NOMO-1 treated with DMSO at 0.1 percent for 48 hours (cell line): Measurements from ENCODE around the gene MPHOSPH9.

Experiments used
- DNase-seq: peaks from one replicate; lab custom pipeline; 2025; ENCODE audit not compliant: unreplicated experiment; lab: John Stamatoyannopoulos, UW

MPHOSPH9 gene

DNA sequence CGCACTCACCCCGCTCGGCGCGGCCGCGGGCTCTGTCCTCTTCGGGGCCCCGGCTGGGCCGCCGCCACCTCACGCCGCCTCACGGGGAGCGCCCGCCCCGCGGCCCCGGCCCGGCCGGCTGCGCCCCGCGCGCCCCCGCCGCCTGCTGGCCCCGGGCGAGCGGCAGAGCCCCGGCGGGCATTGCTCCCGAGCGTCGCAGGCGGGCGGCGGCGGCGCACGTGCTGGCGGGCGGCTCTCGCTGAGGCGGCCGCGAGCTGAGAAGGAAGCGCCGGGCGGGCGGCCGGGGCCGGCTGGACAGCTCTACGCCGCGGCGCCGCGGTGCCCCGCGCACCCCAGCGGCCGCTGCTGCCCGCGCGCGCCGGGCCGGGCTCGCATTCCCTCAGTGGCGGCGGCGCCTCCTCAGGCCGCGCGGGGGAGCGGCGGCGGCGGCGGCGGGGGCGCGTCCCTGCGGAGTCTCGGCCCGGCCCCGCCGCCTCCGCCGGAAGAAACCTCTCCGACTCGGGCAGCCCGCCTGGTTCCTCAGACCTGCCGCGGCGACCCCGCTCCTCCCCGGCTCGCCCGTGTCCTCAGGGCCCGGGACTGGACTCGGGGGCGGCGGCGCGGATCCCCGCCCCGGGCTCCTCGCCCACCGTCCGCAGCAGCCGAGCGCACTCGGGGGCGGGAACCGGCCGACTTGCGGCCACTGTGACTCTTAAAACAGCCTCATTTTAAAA is 82.0 kb downstream of the MPHOSPH9 start, which contains the start of gene PITPNM2:
Gene PITPNM2 (minus strand): TSS at position 347 of the 713 bp plus-strand sequence. CDS start 116,500 bp downstream, outside the sequence.
- DNase-seq: peak; percentile 48

DNA sequence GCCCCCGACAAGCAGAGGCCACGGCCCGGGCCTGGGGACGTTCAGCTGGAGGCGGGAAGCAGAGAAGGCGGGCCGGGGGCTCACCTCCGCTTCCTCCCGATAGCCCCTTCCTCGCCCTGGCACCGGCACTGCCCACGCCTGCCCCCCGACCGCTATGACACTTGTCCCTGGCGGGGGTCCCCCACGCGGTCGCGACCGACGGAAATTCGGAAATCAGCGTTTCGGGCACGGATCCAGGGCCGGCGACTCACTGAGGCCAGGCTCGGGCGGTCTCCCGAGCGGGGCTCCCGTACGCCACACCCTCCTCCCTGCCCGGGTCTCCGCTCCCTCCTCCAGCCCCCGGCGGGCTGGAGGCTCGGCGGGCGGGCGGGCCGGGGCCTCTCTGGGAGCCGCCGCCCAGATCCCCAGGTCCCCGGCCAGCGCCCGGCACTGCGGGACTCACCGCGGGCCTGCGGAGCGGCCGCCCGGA is 82.6 kb downstream of the MPHOSPH9 start:
- no peak for DNase-seq

DNA sequence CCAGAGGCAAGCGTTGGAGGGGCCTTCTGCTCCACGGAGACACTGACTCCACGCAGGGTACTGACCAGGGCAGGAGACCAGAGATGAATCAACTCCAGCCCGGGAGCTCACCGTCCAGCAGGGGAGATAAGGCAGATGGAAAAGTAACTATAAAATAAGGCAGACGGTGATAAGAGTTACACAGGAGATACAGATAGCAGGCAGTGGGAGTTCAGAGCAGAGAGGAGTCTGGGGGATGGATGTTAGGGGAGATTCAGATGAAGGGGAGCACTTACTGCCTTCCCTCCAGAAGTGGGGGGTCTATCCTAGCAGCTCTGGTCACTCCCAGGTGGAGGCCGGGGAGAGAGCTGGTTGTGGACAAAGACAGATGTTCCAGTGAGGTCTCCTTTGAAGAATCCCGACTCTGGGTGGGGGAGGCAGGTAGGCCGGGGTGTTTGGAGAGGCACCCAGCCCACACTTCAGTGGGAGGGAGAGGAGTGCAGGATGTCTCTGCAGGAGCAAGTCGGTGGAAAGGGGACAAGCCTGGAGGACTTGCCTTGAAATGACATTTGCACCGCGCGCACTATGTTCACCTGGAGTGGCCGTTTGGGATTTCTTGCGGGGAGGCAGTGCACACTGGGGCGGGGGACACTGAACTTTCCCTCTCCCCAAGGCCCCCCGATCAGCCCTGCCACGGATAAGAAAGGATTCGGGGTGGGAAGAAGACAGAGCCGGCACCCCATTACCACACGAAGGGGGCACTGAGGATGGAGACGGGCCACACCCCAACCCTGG is 83.3 kb downstream of the MPHOSPH9 start:
- DNase-seq: no peak

DNA sequence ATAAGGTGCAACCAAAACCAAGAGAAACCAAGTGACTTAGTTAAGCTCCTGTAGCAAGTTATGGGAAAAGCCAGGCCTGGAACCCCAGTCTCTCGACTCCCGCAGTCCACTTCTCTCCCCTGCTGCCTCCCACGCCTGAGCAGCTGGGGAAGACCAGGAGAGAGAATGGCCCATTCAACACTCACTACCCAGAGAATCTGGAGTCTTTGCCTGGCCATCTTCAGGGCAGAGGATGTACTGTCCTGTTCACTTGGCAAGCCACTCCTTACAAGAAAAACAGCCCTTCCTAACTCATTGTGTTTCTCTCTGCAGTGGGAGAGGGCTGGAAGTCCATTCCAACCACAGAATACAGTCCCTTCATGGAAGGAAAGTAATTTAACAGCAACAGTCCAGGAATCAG is 83.9 kb downstream of the MPHOSPH9 start:
- DNase-seq: no peak

DNA sequence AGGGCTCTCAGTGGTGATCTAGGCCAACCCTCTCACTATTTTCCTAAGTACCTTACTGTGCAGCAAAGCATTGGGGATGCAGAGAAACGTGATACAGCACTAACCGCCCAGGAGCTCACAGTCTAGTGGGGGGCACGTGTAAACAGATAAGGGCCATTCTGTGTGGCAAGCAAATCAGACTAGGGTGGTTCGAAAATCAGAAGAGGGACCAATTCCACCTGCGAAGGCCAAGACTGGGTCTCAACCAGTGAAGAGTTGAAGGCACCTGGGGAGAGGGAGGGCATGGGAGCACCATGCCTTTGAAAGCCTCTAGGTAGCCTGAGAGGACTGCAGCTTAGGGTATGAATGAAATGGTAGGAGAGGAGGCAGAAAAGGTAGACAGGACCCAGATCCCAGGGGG is 84.3 kb downstream of the MPHOSPH9 start:
- no peak for DNase-seq

DNA sequence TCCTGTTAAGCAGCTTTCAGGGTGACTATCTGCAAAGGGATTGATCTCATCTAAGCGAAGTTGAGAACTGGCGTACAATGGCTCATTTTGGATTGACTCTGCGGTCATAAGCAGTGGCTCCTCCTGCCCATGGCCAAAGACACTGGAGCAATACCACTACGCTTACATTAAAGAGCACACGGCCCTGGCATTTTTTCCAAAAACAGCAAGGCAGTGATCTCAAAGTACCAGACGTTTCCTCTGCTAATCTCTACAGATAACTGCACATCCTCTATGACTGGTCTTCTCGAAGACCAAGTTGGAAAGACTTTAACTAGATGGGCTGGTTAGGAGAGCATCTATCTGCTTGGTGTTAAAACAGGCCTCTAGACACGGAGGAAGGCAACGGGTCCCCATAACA is 84.7 kb downstream of the MPHOSPH9 start:
- no peak for DNase-seq

DNA sequence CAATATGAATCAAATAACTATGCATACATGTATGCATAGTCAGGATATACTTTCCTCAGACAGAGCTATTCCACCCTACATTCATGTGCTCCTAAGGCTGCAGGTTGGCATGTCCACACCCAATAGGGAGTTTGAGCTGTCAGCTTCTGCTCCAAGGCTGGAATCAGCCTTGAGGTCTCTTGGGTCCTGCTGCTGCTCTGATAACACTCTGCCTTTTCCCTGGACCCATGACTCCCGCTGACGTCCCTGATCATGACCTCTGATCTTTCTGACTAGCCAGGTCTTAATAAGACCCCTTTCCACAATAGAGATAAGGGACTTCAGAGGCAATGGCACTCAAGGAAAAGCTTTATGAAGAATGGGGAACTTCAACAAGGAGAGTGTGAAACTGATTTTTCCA is 87.7 kb downstream of the MPHOSPH9 start:
- no peak for DNase-seq

DNA sequence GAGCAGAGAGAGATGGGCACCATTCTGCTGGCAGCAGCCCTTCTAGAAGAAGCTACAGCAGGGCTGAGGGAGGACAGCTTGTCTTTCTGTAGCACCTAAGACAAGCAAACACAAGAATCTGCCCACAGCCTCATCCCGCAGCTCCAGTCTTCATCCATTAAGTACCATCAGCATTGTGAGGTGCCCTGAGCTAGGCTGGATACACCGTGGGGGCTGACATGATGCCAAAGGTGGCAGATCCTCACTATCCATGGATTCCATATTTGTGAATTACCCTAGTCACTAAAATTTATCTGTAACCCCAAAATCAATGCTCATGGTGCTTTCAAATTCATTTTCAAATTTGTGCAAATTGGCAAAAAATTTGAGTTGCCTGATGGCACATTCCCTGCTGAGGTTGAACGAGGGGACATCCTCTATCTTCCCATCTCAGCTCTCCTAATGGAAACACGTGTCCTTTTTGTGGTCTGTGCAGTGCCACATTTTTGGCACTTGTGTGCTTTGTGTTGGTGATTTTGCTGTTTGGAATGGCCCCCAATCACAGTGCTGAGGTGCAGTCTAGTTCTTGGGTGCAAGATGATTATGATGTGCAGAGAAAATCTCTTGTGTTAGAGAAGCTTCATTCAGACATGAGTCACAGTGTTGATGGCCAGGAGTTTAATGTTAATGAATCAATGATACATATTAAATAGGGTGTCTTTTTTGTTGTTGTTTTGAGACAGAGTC is 89.0 kb downstream of the MPHOSPH9 start:
- no peak for DNase-seq

DNA sequence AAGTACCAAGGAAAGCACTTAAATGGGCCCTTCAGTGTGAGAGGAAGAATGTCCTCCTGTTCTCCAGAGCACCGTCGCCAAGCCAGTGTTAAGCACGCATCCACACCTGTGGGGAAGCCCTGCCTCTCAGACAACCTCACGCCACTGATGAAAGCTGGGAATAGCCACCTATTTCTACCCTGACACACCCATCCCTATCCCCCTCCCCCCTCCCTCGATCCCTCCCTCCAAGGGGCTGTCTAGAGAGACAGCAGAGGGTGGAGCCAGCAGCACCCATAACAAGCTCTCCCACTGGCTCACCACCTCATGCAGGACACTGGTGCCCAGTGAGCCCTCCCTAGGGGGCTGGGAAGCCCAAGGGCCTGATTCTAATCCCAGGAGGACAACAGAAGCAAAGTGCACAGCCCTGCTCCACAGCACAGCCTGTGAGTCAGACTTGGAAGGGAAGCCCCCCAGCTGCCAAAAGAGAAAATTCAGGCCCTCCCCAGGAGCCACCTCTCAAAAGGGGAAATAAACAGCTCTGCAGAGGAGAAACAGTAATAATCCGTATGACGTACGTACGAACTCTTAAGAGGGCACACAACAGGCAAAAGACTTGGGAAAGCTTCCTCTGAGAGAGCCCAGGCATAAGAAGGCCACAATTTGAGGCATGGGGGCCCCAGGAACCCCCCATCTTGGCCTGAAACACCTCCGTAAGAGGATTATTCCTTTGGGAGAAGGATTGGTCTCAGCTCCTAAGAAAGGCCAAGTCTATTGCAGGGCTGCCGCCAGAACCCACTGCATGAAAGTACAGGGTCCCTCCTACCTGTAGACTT is 89.8 kb downstream of the MPHOSPH9 start:
- DNase-seq: peak; percentile 73

DNA sequence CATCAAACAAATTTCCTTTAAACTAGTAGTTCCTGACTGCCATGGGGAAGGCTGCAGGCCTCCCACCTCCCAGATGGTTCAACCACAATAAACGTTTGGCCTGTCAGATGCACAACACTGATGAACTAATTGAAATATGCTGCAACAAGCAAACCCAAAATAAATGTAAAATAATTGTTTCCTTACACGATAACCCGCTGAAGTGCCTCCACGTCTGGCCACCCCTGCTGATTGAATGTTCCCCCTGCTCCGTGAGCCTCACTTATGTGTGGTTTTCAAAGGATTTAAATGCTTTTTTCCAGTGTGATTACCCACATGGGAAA is 90.5 kb downstream of the MPHOSPH9 start:
- peak; percentile 71 for DNase-seq

DNA sequence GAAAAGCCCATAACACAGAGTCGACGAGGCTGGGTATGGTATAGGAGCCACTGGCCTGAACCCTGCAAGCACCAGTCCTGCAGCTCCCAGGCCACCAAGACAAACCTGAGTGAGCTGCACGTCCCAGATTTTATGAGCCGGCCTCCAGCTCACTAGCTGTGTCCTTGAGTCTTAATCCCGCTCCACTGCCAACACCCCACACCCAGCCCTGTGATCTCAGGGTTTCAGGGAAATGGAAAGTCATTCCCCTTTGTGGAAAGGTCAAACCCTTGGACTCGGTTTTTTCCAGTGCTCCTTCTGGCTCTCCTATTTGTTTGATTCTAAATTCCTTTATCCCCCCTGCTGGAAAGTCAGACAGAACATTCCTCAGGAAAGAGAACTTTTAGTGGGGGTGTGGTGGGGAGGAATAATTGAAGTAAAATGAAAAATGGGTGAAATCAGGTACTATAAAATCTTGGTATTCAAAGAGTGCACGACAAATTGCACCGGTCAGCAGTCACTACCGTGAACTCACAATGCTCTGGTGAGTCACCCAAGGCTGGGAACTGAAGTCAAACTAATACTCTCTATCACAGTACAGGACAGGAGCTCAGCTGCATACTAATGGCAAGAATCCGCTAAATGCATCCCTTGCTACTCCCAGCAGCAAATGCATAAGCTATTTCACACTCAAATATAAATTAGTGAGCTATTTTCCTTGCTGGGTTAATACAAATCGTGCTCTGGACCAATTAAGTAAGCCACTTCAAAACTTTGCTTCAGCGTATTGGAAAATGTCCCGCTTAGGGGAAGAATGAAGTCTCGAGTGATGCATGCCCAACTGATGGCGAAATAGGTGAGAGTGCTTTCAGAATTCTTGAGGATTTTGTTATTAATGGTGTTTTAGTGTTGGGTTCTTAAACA is 91.1 kb downstream of the MPHOSPH9 start:
- peak; percentile 50 for DNase-seq

DNA sequence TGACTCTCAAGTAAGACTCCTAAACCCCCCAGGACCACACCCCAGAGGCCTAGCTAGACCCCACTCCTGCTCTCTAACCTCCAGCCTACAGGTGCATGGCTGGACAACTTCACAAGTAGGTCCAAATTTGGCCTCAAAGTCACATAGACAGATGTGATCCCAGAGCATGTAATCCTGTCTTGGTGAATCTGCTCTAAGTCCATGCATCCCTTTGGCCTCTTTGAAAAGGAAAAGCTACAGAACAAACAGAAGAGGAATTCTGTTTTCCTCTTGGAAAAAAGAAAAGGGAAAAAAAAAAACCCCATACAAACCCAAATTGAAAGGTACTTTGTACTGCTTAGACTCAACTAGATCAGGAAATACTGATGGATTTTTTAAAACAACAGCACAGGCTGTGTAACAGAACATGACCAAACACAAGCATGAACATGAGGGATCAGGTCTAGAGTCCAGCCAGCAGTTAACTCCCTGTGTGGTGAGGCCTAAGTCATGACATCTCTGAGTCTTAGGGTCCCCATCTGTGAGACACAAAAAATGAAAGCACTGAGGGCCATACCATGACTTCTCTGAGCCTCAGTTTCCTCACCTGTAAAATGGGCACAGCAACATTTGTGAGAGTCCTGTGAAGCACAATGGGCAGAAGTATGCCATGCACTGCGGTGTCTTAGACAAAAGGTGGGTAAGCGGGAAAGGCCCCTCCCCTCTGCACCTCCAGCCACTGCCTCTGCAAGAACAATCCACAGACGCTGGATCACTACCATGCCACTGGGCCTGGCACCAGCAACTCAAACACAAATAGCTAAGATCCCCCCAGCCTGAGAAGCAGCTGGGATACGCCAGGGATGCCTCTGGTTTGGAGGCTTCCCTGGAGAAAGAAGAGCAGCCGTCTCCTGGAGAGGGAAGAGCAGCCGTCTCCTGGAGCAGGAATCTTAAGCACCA is 92.0 kb downstream of the MPHOSPH9 start:
- DNase-seq: no peak

DNA sequence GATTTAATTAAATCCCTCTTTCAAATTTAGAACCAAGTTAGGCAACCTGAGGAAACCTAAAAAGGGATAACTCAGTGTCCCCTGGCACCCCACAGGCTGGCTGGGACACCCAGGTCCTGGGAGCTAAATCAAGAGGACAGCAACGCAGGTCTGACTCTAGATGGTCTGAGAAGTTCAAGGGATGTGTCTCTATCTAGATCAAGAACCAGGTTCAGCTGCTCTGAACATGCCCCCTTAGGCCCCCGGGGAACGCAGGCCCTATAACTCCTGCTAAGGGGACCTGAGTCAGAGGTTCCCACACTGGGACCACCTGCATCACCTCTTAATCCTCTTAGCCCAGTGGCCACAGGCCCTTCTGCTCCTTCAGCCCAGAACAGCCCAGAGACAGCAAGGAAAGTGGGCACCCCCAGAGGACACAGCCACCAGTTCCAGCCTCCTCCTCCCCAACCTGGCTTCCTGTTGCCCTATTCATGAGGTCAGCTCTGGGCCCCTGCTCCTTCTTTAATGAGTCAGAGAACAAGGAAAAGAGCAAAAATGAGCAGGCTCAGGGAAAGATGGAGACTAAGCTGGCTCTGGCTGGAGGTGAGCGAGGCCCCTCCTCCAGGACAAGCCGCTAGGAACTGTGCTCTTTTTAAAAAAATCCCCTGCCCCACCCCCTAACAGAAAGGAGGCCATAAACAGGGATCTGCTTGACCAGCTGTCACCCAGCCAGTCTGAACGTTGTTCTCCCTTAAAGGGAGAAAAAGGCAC is 92.8 kb downstream of the MPHOSPH9 start:
- DNase-seq: no peak

DNA sequence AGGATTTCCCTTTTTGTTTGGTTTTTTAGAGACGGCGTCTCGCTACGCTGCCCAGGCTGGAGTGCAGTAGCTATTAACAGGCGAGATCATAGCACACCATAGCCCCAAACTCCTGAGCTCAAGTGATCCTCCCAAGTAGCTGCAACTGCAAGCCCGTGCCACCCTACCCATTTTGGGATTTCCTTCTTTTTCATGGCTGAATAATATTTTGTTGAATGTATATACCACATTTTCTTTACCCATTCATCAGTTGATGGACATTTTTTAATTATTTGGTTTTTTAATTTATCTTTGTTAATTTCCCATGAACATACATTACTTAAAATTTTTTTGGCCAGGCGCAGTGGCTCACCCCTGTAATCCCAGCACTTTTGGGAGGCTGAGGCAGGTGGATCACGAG is 97.3 kb downstream of the MPHOSPH9 start:
- DNase-seq: no peak

DNA sequence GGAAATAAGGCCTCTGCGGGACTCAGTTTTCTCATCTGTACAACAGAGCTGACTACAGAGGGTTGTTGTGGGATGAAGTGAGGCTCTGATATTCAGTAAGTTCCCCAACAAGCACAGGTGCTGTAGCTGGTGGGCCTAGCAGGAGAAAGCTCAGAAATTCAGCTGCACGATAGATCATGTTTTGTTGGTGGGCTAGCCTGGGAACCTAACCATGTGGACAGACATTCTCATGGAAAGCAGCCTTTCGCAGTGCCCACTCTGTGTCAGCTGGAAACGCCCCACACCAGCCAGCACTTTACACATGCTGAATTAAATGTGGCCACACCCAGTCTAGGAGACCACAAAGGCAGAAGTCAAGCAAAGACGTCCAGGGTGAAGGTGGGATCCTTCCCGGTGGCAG is 98.1 kb downstream of the MPHOSPH9 start:
- DNase-seq: no peak

DNA sequence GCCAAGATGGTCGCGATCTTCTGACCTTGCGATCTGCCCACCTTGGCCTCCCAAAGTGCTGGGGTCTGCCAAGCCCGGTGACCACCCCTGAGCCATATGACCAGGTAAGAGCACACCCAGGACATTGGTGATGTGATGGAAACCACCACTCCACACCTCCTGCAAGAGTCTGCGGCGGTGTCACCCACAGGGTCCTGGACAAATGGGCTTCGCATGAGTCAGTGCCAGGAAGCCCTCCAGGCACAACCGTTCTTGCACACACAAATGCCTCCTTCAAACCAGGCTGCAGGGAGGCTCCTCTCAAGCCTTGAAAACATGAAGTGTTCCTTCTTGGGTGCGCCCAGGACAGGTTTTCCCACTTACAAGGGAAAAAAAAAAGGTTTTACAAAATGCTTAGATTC is 98.7 kb downstream of the MPHOSPH9 start:
- DNase-seq: no peak

DNA sequence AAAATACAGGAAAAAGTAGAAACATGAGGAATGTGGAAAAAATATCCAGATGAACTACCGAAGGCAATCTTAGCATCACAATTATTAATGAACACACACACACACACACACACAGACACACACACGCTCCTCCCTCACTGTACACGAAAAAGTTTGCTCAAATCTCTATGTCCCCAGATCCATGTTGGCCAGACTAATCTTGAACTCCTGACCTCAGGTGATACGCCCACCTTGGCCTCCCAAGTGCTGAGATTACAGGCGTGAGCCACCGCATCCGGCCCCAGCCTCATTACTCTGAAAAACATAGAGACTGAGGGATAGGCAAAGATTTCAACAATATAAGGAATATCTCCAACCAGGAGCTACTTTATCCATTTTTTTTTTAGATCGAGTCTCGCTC is 99.2 kb downstream of the MPHOSPH9 start:
- DNase-seq: no peak

DNA sequence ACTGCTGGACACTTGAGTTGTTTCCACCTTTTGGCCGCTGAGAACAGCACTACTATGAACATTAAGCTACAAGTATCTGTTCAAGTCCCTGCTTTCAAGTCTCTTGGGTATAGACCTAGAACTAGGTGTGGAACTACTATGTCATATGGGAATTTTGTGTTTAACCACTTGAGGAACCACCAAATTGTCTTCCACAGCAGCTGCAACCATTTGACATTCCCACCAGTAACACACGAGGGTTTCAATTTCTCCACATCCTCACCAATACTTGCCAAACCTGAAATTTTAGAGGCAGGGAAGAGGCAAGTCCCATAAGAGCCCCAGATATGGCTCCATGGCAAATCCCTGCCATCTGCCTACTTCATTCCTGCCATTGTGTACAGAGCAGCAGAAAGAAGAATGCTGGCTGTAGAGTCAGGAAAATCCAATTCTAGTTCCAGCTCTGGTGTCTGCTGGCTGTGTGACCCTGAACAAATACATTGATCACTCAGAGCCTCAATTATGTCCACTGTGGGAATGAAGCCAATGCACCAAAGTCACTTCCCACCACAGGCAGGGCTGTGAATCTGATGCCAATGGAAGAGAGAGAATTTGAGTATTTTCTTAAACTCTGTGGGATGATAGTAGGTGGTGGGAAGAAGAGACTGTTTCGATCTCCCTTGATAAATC is 99.9 kb downstream of the MPHOSPH9 start:
- no peak for DNase-seq
